Liver (tissue), 9 donors: ENCODE measurements around the gene NKX3-2. TPM values are rescaled to one million over a fixed set of nuclear protein-coding genes. Genes with fewer than 3 reads are reported as not detected.

Source experiments
- DNase-seq: peaks from one replicate; pipeline ENCODE4 v3.0.0-alpha.2; 2017; ENCODE audit warnings: low spot score
- H3K27ac ChIP-seq, 2 donors: one replicate each; pipeline ENCODE4 v1.7.0; 2013; ENCODE audit warnings: inconsistent platforms in 2 of 2, low read length in 2 of 2, control low read depth in 1 of 2, low read depth in 1 of 2, mild to moderate bottlenecking in 1 of 2
- H3K27me3 ChIP-seq, 4 donors: one replicate each; pipeline versions ENCODE4 v1.6.1 to v1.7.0; 2013; ENCODE audit warnings: low read length in 3 of 4, inconsistent platforms in 1 of 4, mild to moderate bottlenecking in 1 of 4, moderate library complexity in 1 of 4; ENCODE audit not compliant: control insufficient read depth in 4 of 4, insufficient read depth in 4 of 4
- H3K36me3 ChIP-seq, 4 donors: one replicate each; pipeline versions ENCODE4 v1.6.1 to v1.7.0; 2013; ENCODE audit warnings: low read length in 3 of 4, mild to moderate bottlenecking in 3 of 4, low read depth in 1 of 4, moderate library complexity in 1 of 4; ENCODE audit not compliant: control insufficient read depth in 4 of 4, insufficient read depth in 3 of 4
- H3K4me1 ChIP-seq, 4 donors: one replicate each; pipeline versions ENCODE4 v1.6.1 to v1.7.0; 2013; ENCODE audit warnings: low read length in 3 of 4, mild to moderate bottlenecking in 3 of 4, moderate library complexity in 1 of 4; ENCODE audit not compliant: control insufficient read depth in 4 of 4, insufficient read depth in 4 of 4
- H3K4me3 ChIP-seq, 3 donors: one replicate each; pipeline versions ENCODE4 v1.6.1 to v1.7.0; 2013; ENCODE audit warnings: low read length in 3 of 3, control low read depth in 1 of 3, low read depth in 1 of 3, mild to moderate bottlenecking in 1 of 3
- H3K9ac ChIP-seq, 2 donors: one replicate each; pipeline ENCODE4 v1.7.0; 2013; ENCODE audit warnings: low read length in 2 of 2, mild to moderate bottlenecking in 2 of 2, moderate library complexity in 2 of 2, control low read depth in 1 of 2, low read depth in 1 of 2
- H3K9me3 ChIP-seq, 4 donors: one replicate each; pipeline versions ENCODE4 v1.6.1 to v1.7.0; 2013; ENCODE audit warnings: low read length in 3 of 4; ENCODE audit not compliant: control insufficient read depth in 4 of 4
- CTCF ChIP-seq: fragments of 150-350 bp; IDR thresholded peaks from 2 replicates; pipeline ENCODE4 v1.5.1; 2017; ENCODE audit warnings: improper control_type of control experiment, low read depth, low read length; ENCODE audit not compliant: missing input control
- EGR1 ChIP-seq, 2 donors: IDR thresholded peaks; 2 replicates each; pipeline ENCODE4 v1.6.1; 2016 to 2018; ENCODE audit warnings: antibody characterized with exemption in 2 of 2, low read depth in 2 of 2
- FOXA1 ChIP-seq: IDR thresholded peaks from 2 replicates; pipeline ENCODE4 v1.6.1; 2016; ENCODE audit warnings: antibody characterized with exemption
- FOXA2 ChIP-seq: IDR thresholded peaks from 2 replicates; pipeline ENCODE4 v1.6.1; 2016; ENCODE audit warnings: antibody characterized with exemption
- GABPA ChIP-seq, 2 donors: IDR thresholded peaks in 1 of 2; conservative IDR thresholded peaks in 1 of 2; 2 replicates each; pipeline ENCODE4 v1.6.1; 2016; ENCODE audit warnings: antibody characterized with exemption in 2 of 2, mild to moderate bottlenecking in 1 of 2, moderate library complexity in 1 of 2
- HNF4A ChIP-seq, 2 donors: conservative IDR thresholded peaks; 2 replicates each; pipeline ENCODE4 v1.6.1; 2016; ENCODE audit warnings: antibody characterized with exemption in 2 of 2, mild to moderate bottlenecking in 2 of 2
- HNF4G ChIP-seq: IDR thresholded peaks from 2 replicates; pipeline ENCODE4 v1.6.1; 2016; ENCODE audit warnings: antibody characterized with exemption
- JUND ChIP-seq, 2 donors: IDR thresholded peaks; 2 replicates each; pipeline ENCODE4 v1.6.1; 2016; ENCODE audit warnings: antibody characterized with exemption in 2 of 2
- NR2F2 ChIP-seq: IDR thresholded peaks from 2 replicates; pipeline ENCODE4 v1.6.1; 2016; ENCODE audit warnings: antibody characterized with exemption
- RAD21 ChIP-seq, 2 donors: IDR thresholded peaks; 2 replicates each; pipeline ENCODE4 v1.6.1; 2016; ENCODE audit warnings: antibody characterized with exemption in 2 of 2, mild to moderate bottlenecking in 2 of 2
- RXRA ChIP-seq, 2 donors: IDR thresholded peaks; 2 replicates each; pipeline ENCODE4 v1.6.1; 2017 to 2018; ENCODE audit warnings: antibody characterized with exemption in 2 of 2, mild to moderate bottlenecking in 1 of 2
- SP1 ChIP-seq: IDR thresholded peaks from 2 replicates; pipeline ENCODE4 v1.6.1; 2018; ENCODE audit warnings: antibody characterized with exemption, mild to moderate bottlenecking
- TAF1 ChIP-seq: conservative IDR thresholded peaks from 2 replicates; pipeline ENCODE4 v1.6.1; 2016; ENCODE audit warnings: antibody characterized with exemption, mild to moderate bottlenecking
- YY1 ChIP-seq: IDR thresholded peaks from 2 replicates; pipeline ENCODE4 v1.6.1; 2016; ENCODE audit warnings: antibody characterized with exemption, mild to moderate bottlenecking
- ZBTB33 ChIP-seq: IDR thresholded peaks from 2 replicates; pipeline ENCODE4 v1.6.1; 2016; ENCODE audit warnings: antibody characterized with exemption
- WGBS: extraction: QIAGEN DNeasy Blood & Tissue Kit; methylation state at CpG from one replicate; pipeline ENCODE4 v1.1.7; 2013; 5-methylcytosine and 5-hydroxymethylcytosine counted together
- polyA plus RNA-seq, 2 donors: library from polyadenylated mRNA; stranded (reverse) in 1 of 2; unstranded in 1 of 2; fragments of 200-250 nt in 1 of 2; fragments of >200 nt in 1 of 2; fragmentation: Nextera tagmentation in 1 of 2; extraction: Ambion mirVana in 1 of 2; gene quantifications; one replicate each; pipeline versions ENCODE4 v1.2.1 to v1.2.3, GENCODE V29; 2013 to 2015
- total RNA-seq, 2 donors: library from RNA; depleted of rRNA; stranded (reverse); fragments of >200 nt; gene quantifications; one replicate each; pipeline ENCODE4 v1.2.3, GENCODE V29; 2014
- TF ChIP-seq, protein P1 (sequence below): IDR thresholded peaks from 2 replicates; pipeline ENCODE4 v1.6.1; 2016; ENCODE audit warnings: antibody characterized with exemption
- TF ChIP-seq, protein P2 (sequence below): IDR thresholded peaks from 2 replicates; pipeline ENCODE4 v1.6.1; 2016; ENCODE audit warnings: antibody characterized with exemption, mild to moderate bottlenecking
- TF ChIP-seq, protein P3 (sequence below): IDR thresholded peaks from 2 replicates; pipeline ENCODE4 v1.6.1; 2016; ENCODE audit warnings: antibody characterized with exemption
- donor health status: healthy.
- donor health status: healthy.
- donor health status: healthy.
- donor health status: healthy.
- donor health status: healthy.

NKX3-2 gene
- total and polyA plus RNA-seq, 4 donors: not detected

- Histone ChIP-seq H3K9ac (no peak overlapping the region), H3K27ac (no peak overlapping the region), H3K4me1 (peaks cover 14 to 49% (median 21%) of the 10 kb centered on the region in 4 donors), H3K27me3 (peaks cover 13 to 37% (median 25%) of the 10 kb centered on the region in 4 donors), H3K36me3 (no peaks in the 10 kb centered on the region), H3K9me3 (peaks cover 0 to 2% (median 0%) of the 10 kb centered on the region in 4 donors), H3K4me3 (no peak overlapping the region)
- no peak for DNase-seq
- TF ChIP-seq EGR1 (IDR thresholded peaks at IDR 0.05; ENCODE audit: low read depth in 2 of 2) (no peak), RAD21 (IDR thresholded peaks at IDR 0.05) (no peak), FOXA1 (no peak), NR2F2 (no peak), FOXA2 (no peak), SP1 (no peak), YY1 (no peak), HNF4A (conservative IDR thresholded peaks at IDR 0.05) (no peak), TAF1 (no peak), JUND (IDR thresholded peaks at IDR 0.05) (no peak), CTCF (no peak), HNF4G (no peak), RXRA (IDR thresholded peaks at IDR 0.05) (no peak), GABPA (IDR thresholded peaks at IDR 0.05 in 1 of 2, conservative IDR thresholded peaks at IDR 0.05 in 1 of 2) (no peak), ZBTB33 (no peak)
- TF ChIP-seq, protein P1, sequence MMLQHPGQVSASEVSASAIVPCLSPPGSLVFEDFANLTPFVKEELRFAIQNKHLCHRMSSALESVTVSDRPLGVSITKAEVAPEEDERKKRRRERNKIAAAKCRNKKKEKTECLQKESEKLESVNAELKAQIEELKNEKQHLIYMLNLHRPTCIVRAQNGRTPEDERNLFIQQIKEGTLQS: no peak
- TF ChIP-seq, protein P2, sequence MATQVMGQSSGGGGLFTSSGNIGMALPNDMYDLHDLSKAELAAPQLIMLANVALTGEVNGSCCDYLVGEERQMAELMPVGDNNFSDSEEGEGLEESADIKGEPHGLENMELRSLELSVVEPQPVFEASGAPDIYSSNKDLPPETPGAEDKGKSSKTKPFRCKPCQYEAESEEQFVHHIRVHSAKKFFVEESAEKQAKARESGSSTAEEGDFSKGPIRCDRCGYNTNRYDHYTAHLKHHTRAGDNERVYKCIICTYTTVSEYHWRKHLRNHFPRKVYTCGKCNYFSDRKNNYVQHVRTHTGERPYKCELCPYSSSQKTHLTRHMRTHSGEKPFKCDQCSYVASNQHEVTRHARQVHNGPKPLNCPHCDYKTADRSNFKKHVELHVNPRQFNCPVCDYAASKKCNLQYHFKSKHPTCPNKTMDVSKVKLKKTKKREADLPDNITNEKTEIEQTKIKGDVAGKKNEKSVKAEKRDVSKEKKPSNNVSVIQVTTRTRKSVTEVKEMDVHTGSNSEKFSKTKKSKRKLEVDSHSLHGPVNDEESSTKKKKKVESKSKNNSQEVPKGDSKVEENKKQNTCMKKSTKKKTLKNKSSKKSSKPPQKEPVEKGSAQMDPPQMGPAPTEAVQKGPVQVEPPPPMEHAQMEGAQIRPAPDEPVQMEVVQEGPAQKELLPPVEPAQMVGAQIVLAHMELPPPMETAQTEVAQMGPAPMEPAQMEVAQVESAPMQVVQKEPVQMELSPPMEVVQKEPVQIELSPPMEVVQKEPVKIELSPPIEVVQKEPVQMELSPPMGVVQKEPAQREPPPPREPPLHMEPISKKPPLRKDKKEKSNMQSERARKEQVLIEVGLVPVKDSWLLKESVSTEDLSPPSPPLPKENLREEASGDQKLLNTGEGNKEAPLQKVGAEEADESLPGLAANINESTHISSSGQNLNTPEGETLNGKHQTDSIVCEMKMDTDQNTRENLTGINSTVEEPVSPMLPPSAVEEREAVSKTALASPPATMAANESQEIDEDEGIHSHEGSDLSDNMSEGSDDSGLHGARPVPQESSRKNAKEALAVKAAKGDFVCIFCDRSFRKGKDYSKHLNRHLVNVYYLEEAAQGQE: no peak
- TF ChIP-seq, protein P3, sequence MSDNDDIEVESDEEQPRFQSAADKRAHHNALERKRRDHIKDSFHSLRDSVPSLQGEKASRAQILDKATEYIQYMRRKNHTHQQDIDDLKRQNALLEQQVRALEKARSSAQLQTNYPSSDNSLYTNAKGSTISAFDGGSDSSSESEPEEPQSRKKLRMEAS: no peak
- 21% methylated on average over 16 of the region's 16 CpGs for WGBS
Observed at GRCh38 chr4:13538427-13538973, 5.8 kb downstream of the NKX3-2 start.
